ENCODE data around the gene SLCO2A1.
A peak's percentile ranks its signal among the peaks of the same experiment; 100 is the strongest.

The SLCO2A1 gene

GRCh38 chr3:133884054-133884886 is 145.5 kb downstream of the SLCO2A1 start:
- DNase-seq (ENCODE audit: low spot score) = no peak

DNA sequence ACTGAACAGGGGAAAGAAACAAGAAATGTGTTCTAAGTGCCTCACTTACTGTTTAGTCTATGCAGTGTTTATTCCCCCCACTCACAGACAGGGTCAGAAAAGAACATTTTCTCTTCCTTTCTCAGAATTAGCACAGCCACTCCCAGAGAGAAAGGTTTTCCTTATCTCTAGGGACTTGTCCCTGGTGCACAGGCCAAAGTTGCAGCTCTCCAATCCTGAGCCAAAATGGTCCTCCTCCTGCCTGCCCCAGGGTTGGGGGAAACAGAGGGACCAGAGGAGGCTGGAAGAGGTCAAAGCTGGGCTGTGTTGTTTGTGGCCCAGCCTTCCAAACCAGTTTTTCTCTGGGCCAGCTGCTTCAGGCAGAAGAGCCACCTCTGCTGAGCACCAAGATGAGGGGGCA is 146.1 kb downstream of the SLCO2A1 start:
- no peak for DNase-seq (ENCODE audit: low spot score)

DNA sequence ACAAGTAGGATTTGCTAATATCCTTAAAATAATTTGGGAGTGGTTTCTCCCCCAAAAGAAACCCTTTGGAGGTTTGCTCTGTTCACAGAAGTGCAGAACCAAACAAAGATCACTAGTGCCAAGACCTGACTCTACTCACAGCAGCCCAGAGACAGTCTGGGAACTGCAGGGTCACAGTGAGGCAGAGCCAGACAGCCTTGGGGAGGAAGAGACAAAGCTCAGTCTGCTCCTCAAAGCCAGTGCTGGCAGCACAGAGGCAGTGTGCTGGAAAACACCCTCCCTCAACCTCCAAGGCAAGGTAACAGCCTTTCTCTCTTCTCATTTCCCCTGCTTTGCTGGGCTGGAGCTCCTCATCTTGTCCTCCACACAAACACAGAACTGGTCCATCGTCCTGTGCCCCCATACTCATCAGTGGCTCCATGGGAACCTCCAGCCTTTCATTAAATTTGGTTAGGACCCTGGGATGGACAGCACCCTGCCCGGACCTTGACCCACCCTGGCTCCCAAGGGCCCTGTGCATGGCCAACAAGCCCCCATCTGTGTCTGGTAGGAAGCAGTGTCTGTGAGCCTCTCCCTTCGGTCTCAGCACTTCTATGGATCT is 146.6 kb downstream of the SLCO2A1 start:
- DNase-seq (ENCODE audit: low spot score) = no peak

DNA sequence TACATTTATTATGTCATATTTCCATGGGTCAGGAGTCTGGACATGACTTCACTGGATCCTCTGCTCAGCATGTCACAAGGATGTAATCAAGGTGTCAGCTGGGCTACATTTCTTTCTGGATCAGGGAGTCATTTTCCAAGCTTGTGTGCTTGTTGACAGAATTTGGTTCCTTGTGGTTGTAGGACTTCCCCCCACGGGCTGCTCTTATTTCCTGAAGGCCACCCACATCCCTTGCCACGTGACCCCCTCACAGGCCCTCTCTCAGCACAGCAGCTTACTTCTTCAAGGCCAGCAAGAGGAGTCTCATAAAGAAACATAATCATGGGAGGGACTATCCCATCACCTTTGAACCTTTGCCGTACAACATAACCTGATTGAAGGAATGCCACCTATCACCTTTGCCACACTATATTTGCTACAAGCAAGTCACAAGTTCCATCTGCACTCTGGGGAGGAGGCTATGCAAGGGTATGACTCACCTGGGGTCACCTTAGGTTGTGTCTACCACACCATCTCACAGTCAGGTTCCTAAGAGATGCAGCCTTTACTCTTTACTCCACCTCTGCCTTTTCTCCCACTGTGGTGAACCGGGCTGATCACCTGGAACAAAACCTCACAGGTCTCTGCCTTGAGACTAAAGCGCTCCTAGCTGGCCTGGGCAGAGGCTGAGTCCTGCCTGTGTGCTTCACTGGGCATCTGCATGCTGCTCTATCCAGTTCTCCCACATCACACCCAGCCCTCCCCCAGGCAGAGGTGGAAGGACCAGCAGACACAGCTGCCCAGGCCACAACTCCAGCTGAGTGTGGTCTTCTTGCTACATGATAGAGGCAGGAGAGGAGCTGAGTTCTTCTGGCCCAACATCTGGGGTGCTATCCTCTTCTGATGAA is 147.5 kb downstream of the SLCO2A1 start:
- peak; percentile 62 for DNase-seq (ENCODE audit: low spot score)

GRCh38 chr3:133881492-133881891 is 148.2 kb downstream of the SLCO2A1 start:
- no peak for DNase-seq (ENCODE audit: low spot score)

GRCh38 chr3:133880886-133881455 is 148.8 kb downstream of the SLCO2A1 start:
- DNase-seq (ENCODE audit: low spot score) = no peak

DNA sequence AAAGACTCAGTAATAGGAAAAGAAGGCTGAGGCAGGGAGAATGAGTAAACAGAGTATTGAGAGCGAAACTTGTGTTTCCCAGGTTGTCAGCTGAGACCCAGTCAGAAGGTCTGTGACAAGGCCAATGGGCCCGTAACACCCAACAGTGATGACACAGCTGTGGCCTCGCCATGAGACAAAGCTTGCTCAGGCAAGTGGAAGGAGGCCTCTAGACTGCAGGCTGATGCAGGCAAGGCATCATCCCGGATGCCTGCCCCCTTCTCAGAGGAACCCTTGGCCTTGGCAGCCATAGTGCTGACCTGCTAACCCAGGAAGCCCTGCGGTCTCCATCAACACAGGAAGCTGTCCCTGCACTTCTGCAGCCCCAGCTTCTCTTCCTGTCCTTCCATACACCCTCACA is 149.4 kb downstream of the SLCO2A1 start:
- no peak for DNase-seq (ENCODE audit: low spot score)

GRCh38 chr3:133878518-133878917 is 151.2 kb downstream of the SLCO2A1 start:
- no peak for DNase-seq (ENCODE audit: low spot score)

All from LoVo (cell line).